ENCODE data around the gene COL1A2. TPM values are rescaled to one million over a fixed set of nuclear protein-coding genes. Genes with fewer than 3 reads are reported as not detected.
A peak's percentile ranks its signal among the peaks of the same experiment; 100 is the strongest.

COL1A2 gene
- total RNA-seq, 1 experiment from 2014 or later: 81.2 TPM

DNA sequence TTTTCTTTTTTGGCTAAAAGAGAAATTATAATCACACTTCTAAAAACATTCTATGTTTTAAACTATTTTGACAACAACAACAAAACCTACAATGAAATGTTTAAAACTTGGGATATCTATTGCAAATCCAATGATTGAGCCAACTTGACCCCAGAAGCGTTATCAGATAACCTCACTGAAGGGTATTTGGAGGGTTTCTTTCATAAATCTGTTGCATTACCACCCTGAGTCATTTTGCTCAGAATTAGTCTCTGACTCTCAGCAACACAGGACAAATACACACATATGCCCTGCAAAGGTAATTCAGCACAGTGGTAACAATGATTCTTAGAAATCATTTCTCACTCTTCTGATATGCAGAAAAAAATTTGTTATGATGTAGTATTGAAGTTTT, 2.3 kb upstream of the COL1A2 start:
- ChIA-PET CTCF (interaction anchor here (2.3 kb wide), 1 partner anchor 103 kb away, joined by 7 read pairs; no protein-coding TSS in a partner anchor), POLR2A (no interaction called here)
- no peak for ATAC-seq
- no peak overlapping the region for H3K27ac Mint-ChIP-seq
- no peak for DNase-seq (ENCODE audit: low spot score)
- TF ChIP-seq CREM (CRISPR knock-in tag; IDR thresholded peaks at IDR 0.05): no peak
- TF ChIP-seq, protein P1, sequence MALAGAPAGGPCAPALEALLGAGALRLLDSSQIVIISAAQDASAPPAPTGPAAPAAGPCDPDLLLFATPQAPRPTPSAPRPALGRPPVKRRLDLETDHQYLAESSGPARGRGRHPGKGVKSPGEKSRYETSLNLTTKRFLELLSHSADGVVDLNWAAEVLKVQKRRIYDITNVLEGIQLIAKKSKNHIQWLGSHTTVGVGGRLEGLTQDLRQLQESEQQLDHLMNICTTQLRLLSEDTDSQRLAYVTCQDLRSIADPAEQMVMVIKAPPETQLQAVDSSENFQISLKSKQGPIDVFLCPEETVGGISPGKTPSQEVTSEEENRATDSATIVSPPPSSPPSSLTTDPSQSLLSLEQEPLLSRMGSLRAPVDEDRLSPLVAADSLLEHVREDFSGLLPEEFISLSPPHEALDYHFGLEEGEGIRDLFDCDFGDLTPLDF (CRISPR knock-in tag; IDR thresholded peaks at IDR 0.05): no peak
- no peak for TF ChIP-seq ATF6 (CRISPR knock-in tag; IDR thresholded peaks at IDR 0.05)
- no peak for TF ChIP-seq FOXJ3 (CRISPR knock-in tag; IDR thresholded peaks at IDR 0.05; ENCODE audit: borderline replicate concordance)
- no peak for TF ChIP-seq CREB1 (CRISPR knock-in tag; IDR thresholded peaks at IDR 0.05)
- TF ChIP-seq MLX (CRISPR knock-in tag; IDR thresholded peaks at IDR 0.05): no peak
- no peak for TF ChIP-seq GABPB1 (CRISPR knock-in tag; IDR thresholded peaks at IDR 0.05)
- TF ChIP-seq MAX (CRISPR knock-in tag; IDR thresholded peaks at IDR 0.05): no peak
- TF ChIP-seq USF2 (CRISPR knock-in tag; IDR thresholded peaks at IDR 0.05): no peak
- TF ChIP-seq, protein P2, sequence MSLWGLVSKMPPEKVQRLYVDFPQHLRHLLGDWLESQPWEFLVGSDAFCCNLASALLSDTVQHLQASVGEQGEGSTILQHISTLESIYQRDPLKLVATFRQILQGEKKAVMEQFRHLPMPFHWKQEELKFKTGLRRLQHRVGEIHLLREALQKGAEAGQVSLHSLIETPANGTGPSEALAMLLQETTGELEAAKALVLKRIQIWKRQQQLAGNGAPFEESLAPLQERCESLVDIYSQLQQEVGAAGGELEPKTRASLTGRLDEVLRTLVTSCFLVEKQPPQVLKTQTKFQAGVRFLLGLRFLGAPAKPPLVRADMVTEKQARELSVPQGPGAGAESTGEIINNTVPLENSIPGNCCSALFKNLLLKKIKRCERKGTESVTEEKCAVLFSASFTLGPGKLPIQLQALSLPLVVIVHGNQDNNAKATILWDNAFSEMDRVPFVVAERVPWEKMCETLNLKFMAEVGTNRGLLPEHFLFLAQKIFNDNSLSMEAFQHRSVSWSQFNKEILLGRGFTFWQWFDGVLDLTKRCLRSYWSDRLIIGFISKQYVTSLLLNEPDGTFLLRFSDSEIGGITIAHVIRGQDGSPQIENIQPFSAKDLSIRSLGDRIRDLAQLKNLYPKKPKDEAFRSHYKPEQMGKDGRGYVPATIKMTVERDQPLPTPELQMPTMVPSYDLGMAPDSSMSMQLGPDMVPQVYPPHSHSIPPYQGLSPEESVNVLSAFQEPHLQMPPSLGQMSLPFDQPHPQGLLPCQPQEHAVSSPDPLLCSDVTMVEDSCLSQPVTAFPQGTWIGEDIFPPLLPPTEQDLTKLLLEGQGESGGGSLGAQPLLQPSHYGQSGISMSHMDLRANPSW (CRISPR knock-in tag; conservative IDR thresholded peaks at IDR 0.05; ENCODE audit: low read depth): no peak
- TF ChIP-seq, protein P3, sequence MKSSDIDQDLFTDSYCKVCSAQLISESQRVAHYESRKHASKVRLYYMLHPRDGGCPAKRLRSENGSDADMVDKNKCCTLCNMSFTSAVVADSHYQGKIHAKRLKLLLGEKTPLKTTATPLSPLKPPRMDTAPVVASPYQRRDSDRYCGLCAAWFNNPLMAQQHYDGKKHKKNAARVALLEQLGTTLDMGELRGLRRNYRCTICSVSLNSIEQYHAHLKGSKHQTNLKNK (CRISPR knock-in tag; IDR thresholded peaks at IDR 0.05): no peak
- TF ChIP-seq RELA (CRISPR knock-in tag; IDR thresholded peaks at IDR 0.05; ENCODE audit: borderline replicate concordance): no peak
- TF ChIP-seq PRRX2 (CRISPR knock-in tag; IDR thresholded peaks at IDR 0.05): no peak
- TF ChIP-seq ZNF138 (CRISPR knock-in tag; conservative IDR thresholded peaks at IDR 0.05): no peak
- TF ChIP-seq ZNF423 (CRISPR knock-in tag; IDR thresholded peaks at IDR 0.05): no peak
- TF ChIP-seq ELF4 (CRISPR knock-in tag; IDR thresholded peaks at IDR 0.05; ENCODE audit: low read depth): no peak
- H3K36me3 Mint-ChIP-seq: no peaks in the 10 kb centered on the region
- H3K4me3 Mint-ChIP-seq: peak overlapping the region; percentile 50
- peaks cover 7% of the 10 kb centered on the region for H3K27me3 Mint-ChIP-seq (ENCODE audit: low read depth)
- H3K4me1 Mint-ChIP-seq: peaks cover 43% of the 10 kb centered on the region
- H3K9me3 Mint-ChIP-seq: no peaks in the 10 kb centered on the region

Measured in WTC11 (cell line).